ENCODE results near the gene GUCY1A2.

Gene GUCY1A2

DNA sequence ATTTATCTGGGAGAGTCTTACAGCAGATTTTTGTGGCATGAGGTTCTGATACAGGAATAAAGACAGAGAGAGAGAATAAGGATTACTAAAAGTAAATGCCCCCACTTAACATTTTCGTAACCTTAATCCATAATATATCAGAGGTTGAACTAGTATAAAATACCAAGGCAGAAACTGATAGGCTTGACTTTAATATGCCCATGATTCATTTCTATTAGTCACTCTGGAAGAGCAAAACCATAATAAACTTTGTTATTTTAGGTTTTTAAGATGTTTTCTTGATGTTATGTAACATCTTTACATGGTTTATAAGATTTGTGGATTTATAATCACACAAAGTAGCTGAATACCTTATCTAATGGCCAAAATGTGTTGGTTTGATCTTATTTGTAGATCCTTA is 19.1 kb downstream of the GUCY1A2 start:
- no peak overlapping the region for H3K4me3 ChIP-seq (ENCODE audit: insufficient read depth, low read depth, low read length)
- H3K9me3 ChIP-seq (ENCODE audit: control insufficient read depth, low read length), result no peaks in the 10 kb centered on the region
- no peaks in the 10 kb centered on the region for H3K4me1 ChIP-seq (ENCODE audit: control insufficient read depth, insufficient read depth, low read length)
- no peak overlapping the region for H3K27ac ChIP-seq (ENCODE audit: insufficient read depth, low read depth, low read length, poor library complexity, severe bottlenecking)
- H3K27me3 ChIP-seq (ENCODE audit: control insufficient read depth, insufficient read depth, low read length, poor library complexity, severe bottlenecking), result no peaks in the 10 kb centered on the region
- H3K36me3 ChIP-seq (ENCODE audit: control insufficient read depth, insufficient read depth, low read length), result no peaks in the 10 kb centered on the region
- WGBS, 2 experiments, result no CpG with 5 or more reads among the region's 1 CpG

DNA sequence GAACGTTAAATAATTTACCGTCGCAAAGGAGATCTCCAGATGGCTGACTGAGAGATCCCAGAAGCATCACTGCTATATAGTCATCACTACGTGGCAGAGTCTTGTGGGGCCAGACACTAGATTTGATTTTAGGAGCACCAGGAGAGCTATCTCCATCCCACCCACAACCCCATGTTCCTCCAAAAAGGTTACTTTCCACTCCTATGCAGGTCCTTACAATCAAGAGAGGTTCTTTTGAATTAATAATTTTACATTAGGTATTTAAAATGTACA is 19.4 kb downstream of the GUCY1A2 start:
- 80 to 86% methylated on average over 4 of the region's 4 CpGs for WGBS, 2 experiments
- Histone ChIP-seq H3K27ac (ENCODE audit: insufficient read depth, low read depth, low read length, poor library complexity, severe bottlenecking) (no peak overlapping the region), H3K36me3 (ENCODE audit: control insufficient read depth, insufficient read depth, low read length) (no peaks in the 10 kb centered on the region), H3K27me3 (ENCODE audit: control insufficient read depth, insufficient read depth, low read length, poor library complexity, severe bottlenecking) (no peaks in the 10 kb centered on the region), H3K4me1 (ENCODE audit: control insufficient read depth, insufficient read depth, low read length) (no peaks in the 10 kb centered on the region), H3K4me3 (ENCODE audit: insufficient read depth, low read depth, low read length) (no peak overlapping the region), H3K9me3 (ENCODE audit: control insufficient read depth, low read length) (no peaks in the 10 kb centered on the region)

DNA sequence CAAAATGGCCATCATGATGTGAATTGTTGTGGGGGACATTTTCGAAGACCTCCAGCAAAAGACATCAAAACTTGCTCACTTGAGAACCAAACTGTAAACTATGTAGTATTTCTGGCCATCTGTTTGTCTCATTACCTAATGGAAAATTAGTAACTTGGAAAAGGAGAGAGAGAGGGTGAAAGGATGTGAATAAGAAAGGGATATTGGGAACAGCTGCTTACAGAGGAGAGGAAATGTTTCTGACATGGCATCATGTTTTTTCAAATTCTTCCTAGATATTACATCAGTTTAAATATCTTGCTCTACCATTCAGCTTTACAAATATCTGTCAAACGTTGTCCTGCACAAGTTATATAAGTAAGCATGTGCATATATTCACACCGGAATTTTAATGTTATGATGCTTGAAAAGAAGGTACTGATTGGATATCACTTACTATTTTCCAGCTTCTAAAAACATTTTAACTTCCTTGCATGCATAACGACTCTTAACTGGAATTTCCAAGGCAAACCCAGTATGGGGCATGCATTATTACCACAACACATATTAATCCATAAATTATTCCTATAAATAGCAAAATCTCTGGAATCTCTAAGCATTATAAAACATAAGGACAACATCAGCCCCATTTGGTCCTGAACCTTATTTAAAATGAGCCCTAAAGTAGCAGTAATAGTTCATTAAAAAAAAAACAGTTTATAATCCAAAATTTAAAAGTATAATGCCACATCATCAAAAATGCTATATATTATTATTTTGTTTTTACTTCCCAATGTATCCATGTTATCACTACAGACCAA is 20.0 kb downstream of the GUCY1A2 start:
- WGBS, 2 experiments, result 68 to 93% methylated on average over 2 to 4 of the region's 4 CpGs

DNA sequence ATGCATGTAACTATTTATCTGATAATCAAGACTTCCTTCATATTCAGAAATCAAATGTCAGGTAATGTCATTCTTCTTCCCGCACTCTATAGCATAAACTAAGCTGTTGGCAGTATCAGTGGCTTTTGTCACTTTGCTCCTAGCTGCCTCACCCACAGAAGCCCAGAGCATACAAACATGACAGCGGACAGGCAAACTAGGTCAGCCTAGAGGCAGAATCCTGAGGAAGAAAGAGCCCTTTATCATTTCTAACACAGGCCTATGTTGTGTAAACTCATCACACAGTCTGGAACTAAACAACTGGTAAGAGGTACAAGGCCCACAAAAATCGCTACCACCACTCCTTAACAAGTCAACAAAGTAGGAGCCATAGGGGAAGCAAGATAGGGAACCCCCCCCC is 21.0 kb downstream of the GUCY1A2 start:
- WGBS, 2 experiments, result 89 to 90% methylated on average over 3 of the region's 3 CpGs

More for the DNA sequence above, 20.0 kb downstream of the GUCY1A2 start:
- Histone ChIP-seq H3K36me3 (ENCODE audit: control insufficient read depth, insufficient read depth, low read length) (no peaks in the 10 kb centered on the region), H3K4me3 (ENCODE audit: insufficient read depth, low read depth, low read length) (no peak overlapping the region), H3K4me1 (ENCODE audit: control insufficient read depth, insufficient read depth, low read length) (no peaks in the 10 kb centered on the region), H3K9me3 (ENCODE audit: control insufficient read depth, low read length) (no peaks in the 10 kb centered on the region), H3K27me3 (ENCODE audit: control insufficient read depth, insufficient read depth, low read length, poor library complexity, severe bottlenecking) (no peaks in the 10 kb centered on the region), H3K27ac (ENCODE audit: insufficient read depth, low read depth, low read length, poor library complexity, severe bottlenecking) (no peak overlapping the region)

DNA sequence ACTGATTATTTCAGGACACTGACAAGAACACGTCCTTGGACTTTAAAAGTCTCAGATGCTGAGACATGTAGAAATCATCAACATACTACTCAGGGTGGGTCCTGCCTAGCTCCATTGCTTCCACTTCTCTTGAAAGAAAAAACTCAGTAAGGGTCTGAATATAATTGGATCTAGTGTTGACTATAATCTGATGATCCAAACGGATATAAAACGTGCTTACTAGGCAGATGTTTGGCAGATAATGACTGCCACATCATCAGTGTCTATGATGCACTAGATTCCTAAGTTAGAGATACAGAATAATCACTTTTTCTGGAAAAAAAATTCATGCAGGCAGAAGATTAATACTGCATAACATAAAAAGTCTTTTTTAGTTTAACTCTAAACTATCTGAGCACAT is 21.6 kb downstream of the GUCY1A2 start:
- H3K36me3 ChIP-seq (ENCODE audit: control insufficient read depth, insufficient read depth, low read length), result no peaks in the 10 kb centered on the region
- no peaks in the 10 kb centered on the region for H3K27me3 ChIP-seq (ENCODE audit: control insufficient read depth, insufficient read depth, low read length, poor library complexity, severe bottlenecking)
- H3K4me1 ChIP-seq (ENCODE audit: control insufficient read depth, insufficient read depth, low read length), result no peaks in the 10 kb centered on the region
- no peaks in the 10 kb centered on the region for H3K9me3 ChIP-seq (ENCODE audit: control insufficient read depth, low read length)
- no peak overlapping the region for H3K27ac ChIP-seq (ENCODE audit: insufficient read depth, low read depth, low read length, poor library complexity, severe bottlenecking)
- 89 to 91% methylated on average over 3 of the region's 3 CpGs for WGBS, 2 experiments
- H3K4me3 ChIP-seq (ENCODE audit: insufficient read depth, low read depth, low read length), result no peak overlapping the region

More for the DNA sequence above, 21.0 kb downstream of the GUCY1A2 start:
- Histone ChIP-seq H3K36me3 (ENCODE audit: control insufficient read depth, insufficient read depth, low read length) (no peaks in the 10 kb centered on the region), H3K9me3 (ENCODE audit: control insufficient read depth, low read length) (no peaks in the 10 kb centered on the region), H3K27me3 (ENCODE audit: control insufficient read depth, insufficient read depth, low read length, poor library complexity, severe bottlenecking) (no peaks in the 10 kb centered on the region), H3K4me3 (ENCODE audit: insufficient read depth, low read depth, low read length) (no peak overlapping the region), H3K4me1 (ENCODE audit: control insufficient read depth, insufficient read depth, low read length) (no peaks in the 10 kb centered on the region), H3K27ac (ENCODE audit: insufficient read depth, low read depth, low read length, poor library complexity, severe bottlenecking) (no peak overlapping the region)

DNA sequence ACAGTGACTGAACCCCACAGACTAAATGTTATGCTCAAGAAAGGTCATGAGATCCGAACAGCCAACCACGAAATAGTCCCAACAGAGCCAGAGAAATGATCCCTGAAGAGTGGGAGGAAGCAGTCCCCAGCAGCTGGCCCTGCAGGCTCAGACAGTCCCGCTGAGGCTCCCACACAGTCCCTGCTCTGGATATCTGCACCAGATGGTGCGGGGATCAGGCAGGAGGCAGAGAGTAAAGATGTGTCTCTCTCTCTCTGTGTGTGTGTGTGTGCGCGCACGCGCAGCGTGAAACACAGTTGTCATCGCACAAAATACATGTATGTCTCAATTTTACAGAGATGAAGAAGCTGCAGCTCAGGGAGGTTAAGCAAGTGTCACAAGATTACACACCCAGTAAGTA is 27.9 kb downstream of the GUCY1A2 start:
- Histone ChIP-seq H3K27ac (ENCODE audit: insufficient read depth, low read depth, low read length, poor library complexity, severe bottlenecking) (no peak overlapping the region), H3K4me1 (ENCODE audit: control insufficient read depth, insufficient read depth, low read length) (peaks cover 3% of the 10 kb centered on the region), H3K9me3 (ENCODE audit: control insufficient read depth, low read length) (no peaks in the 10 kb centered on the region), H3K4me3 (ENCODE audit: insufficient read depth, low read depth, low read length) (no peak overlapping the region), H3K27me3 (ENCODE audit: control insufficient read depth, insufficient read depth, low read length, poor library complexity, severe bottlenecking) (no peaks in the 10 kb centered on the region), H3K36me3 (ENCODE audit: control insufficient read depth, insufficient read depth, low read length) (no peaks in the 10 kb centered on the region)
- WGBS, 2 experiments, result 91 to 95% methylated on average over 5 to 8 of the region's 10 CpGs

DNA sequence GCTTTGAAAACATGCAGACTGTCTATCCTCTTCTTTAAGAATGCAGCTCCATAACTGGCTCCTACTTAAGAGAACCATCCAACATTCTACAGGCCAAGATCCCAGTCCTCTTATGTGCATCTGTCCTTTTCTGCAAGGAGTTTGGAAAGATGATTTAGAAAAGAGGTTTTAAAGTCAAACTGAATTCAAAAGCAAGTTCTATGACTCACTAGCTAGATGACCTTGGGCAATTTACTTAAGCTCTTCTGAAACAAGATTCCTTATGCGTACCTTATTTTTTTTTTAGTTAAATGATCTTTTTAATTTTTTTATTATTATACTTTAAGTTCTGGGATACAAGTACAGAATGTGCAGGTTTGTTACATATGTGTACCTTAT is 29.2 kb downstream of the GUCY1A2 start:
- no peaks in the 10 kb centered on the region for H3K9me3 ChIP-seq (ENCODE audit: control insufficient read depth, low read length)
- H3K27ac ChIP-seq (ENCODE audit: insufficient read depth, low read depth, low read length, poor library complexity, severe bottlenecking), result no peak overlapping the region
- H3K36me3 ChIP-seq (ENCODE audit: control insufficient read depth, insufficient read depth, low read length), result no peaks in the 10 kb centered on the region
- peaks cover 3% of the 10 kb centered on the region for H3K4me1 ChIP-seq (ENCODE audit: control insufficient read depth, insufficient read depth, low read length)
- no peaks in the 10 kb centered on the region for H3K27me3 ChIP-seq (ENCODE audit: control insufficient read depth, insufficient read depth, low read length, poor library complexity, severe bottlenecking)
- H3K4me3 ChIP-seq (ENCODE audit: insufficient read depth, low read depth, low read length), result no peak overlapping the region
- 100% methylated on average over 1 of the region's 1 CpG; no CpG with 5 or more reads in 1 of the 2 experiments for WGBS, 2 experiments

DNA sequence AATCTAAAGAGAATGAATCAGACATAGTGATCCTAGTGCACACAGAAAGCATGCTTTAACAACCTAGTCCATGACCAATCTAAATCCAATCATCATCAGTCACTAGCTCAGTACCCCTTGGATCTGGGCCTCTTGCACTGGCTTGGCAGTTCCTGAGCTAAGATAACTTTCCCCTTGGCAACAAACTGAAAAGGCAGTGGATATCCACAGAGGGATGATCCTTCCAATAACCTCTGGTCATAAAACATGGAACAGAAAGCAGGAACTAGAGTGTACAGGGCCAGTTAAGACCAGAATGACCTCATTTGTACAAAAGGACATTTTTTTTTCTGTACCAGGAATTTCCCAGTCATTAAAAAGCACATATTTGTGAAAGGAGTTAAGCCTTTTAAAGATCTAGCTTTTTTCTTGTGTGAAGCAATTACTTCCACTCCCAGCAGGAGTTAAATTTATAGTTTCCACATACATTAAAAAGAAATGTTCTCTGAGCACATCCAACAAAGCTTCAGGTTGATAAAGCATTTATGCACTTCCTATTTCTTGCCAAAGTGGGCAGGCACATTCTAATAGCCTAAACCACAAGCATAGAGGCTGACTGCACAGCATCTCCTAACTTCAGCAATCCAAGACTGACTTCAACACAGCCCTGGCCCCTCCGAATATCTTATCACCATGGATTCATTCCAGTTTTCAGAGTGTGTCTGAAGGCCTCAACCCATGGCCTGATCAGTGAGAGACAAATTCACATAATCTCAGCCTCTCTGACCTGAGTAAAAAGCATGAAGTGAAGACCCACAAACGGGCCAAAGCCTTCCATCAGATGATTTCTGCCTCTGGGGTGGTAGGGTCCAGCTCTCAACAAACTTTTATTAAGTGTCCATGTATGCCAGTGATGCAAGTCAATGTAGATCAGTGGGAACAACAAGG is 29.9 kb downstream of the GUCY1A2 start:
- Histone ChIP-seq H3K36me3 (ENCODE audit: control insufficient read depth, insufficient read depth, low read length) (no peaks in the 10 kb centered on the region), H3K27me3 (ENCODE audit: control insufficient read depth, insufficient read depth, low read length, poor library complexity, severe bottlenecking) (no peaks in the 10 kb centered on the region), H3K27ac (ENCODE audit: insufficient read depth, low read depth, low read length, poor library complexity, severe bottlenecking) (no peak overlapping the region), H3K4me1 (ENCODE audit: control insufficient read depth, insufficient read depth, low read length) (peaks cover 3% of the 10 kb centered on the region), H3K9me3 (ENCODE audit: control insufficient read depth, low read length) (no peaks in the 10 kb centered on the region), H3K4me3 (ENCODE audit: insufficient read depth, low read depth, low read length) (no peak overlapping the region)
- WGBS, 2 experiments, result 90 to 91% methylated on average over 2 of the region's 2 CpGs

DNA sequence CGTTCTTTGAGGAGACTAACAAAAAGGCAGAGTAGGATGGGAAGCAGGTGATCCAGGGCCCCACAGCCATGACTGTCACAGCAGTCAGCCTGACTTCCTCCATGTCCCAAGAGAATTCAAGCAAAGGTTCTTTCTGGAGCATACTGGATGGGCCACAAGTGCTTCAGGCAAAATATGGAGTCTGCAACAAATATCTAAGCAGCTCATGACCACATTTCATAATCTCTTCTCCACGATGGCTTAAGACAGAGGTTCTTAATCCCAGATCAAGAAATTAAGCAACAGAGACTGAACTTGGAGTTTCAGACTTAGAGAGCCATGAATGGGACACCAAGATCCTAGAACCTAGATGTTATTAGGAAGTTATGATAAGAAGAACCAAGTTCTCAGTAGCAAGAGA is 31.6 kb downstream of the GUCY1A2 start:
- Histone ChIP-seq H3K27ac (ENCODE audit: insufficient read depth, low read depth, low read length, poor library complexity, severe bottlenecking) (no peak overlapping the region), H3K4me1 (ENCODE audit: control insufficient read depth, insufficient read depth, low read length) (peaks cover 3% of the 10 kb centered on the region), H3K9me3 (ENCODE audit: control insufficient read depth, low read length) (no peaks in the 10 kb centered on the region), H3K36me3 (ENCODE audit: control insufficient read depth, insufficient read depth, low read length) (no peaks in the 10 kb centered on the region), H3K4me3 (ENCODE audit: insufficient read depth, low read depth, low read length) (no peak overlapping the region), H3K27me3 (ENCODE audit: control insufficient read depth, insufficient read depth, low read length, poor library complexity, severe bottlenecking) (no peaks in the 10 kb centered on the region)
- 94 to 98% methylated on average over 2 of the region's 2 CpGs for whole genome bisulfite sequencing, 2 experiments

DNA sequence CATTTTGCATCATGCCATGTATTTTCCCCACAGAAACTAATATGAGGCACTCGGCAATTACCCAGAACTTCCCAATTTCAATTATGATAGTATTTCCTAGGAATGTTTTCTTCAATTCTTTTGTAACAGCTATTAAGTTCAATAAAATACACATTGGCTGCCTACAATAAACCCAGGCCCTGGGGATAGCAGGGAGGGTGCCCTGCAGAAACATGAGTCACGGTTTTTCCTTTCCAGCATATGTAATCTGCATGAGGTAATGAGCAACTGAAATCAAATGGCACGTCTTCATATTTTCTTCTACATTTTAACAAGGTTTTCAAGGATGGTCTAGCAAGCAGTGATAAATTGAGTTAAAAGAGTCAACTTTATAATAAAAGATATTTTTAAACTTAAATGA is 32.0 kb downstream of the GUCY1A2 start:
- 80 to 92% methylated on average over 1 to 3 of the region's 3 CpGs for WGBS, 2 experiments
- Histone ChIP-seq H3K36me3 (ENCODE audit: control insufficient read depth, insufficient read depth, low read length) (no peaks in the 10 kb centered on the region), H3K27me3 (ENCODE audit: control insufficient read depth, insufficient read depth, low read length, poor library complexity, severe bottlenecking) (no peaks in the 10 kb centered on the region), H3K27ac (ENCODE audit: insufficient read depth, low read depth, low read length, poor library complexity, severe bottlenecking) (no peak overlapping the region), H3K9me3 (ENCODE audit: control insufficient read depth, low read length) (no peaks in the 10 kb centered on the region), H3K4me1 (ENCODE audit: control insufficient read depth, insufficient read depth, low read length) (peaks cover 3% of the 10 kb centered on the region), H3K4me3 (ENCODE audit: insufficient read depth, low read depth, low read length) (no peak overlapping the region)
